HepG2 (cell line): ENCODE data around the gene SETD1A. TPM values are rescaled to one million over a fixed set of nuclear protein-coding genes. Genes with fewer than 3 reads are reported as not detected.

Experiments used
- AHR ChIP-seq: IDR thresholded peaks from 2 replicates; pipeline ENCODE4 v1.6.1; 2018; ENCODE audit warnings: missing genetic modification reagents, missing compliant biosample characterization
- ARNTL ChIP-seq: sonication (generic); formaldehyde crosslinking; IDR thresholded peaks from 2 replicates; pipeline ENCODE4 v1.4.0; 2020; ENCODE audit warnings: mild to moderate bottlenecking, missing genetic modification reagents
- BCL6 ChIP-seq: IDR thresholded peaks from 2 replicates; pipeline ENCODE4 v1.6.1; 2016; ENCODE audit warnings: missing genetic modification reagents, missing compliant biosample characterization
- GATA4 ChIP-seq: sonication (generic); IDR thresholded peaks from 2 replicates; pipeline ENCODE4 v1.6.1; 2016; ENCODE audit warnings: antibody characterized with exemption, low read depth, borderline replicate concordance
- MBD4 ChIP-seq: IDR thresholded peaks from 2 replicates; pipeline ENCODE4 v1.6.1; 2012; ENCODE audit warnings: low read length, inconsistent platforms, borderline replicate concordance
- SALL1 ChIP-seq: sonication (generic); formaldehyde crosslinking; IDR thresholded peaks from 2 replicates; pipeline ENCODE4 v1.8.0; 2022; ENCODE audit warnings: mild to moderate bottlenecking, missing genetic modification reagents
- TRAFD1 ChIP-seq: sonication (generic); formaldehyde crosslinking; IDR thresholded peaks from 2 replicates; pipeline ENCODE4 v1.5.1; 2020; ENCODE audit warnings: missing genetic modification reagents, mild to moderate bottlenecking, borderline replicate concordance
- ZFP36L1 ChIP-seq: sonication (generic); formaldehyde crosslinking; IDR thresholded peaks from 2 replicates; pipeline ENCODE4 v1.8.0; 2022; ENCODE audit warnings: mild to moderate bottlenecking, missing genetic modification reagents, moderate library complexity
- ZNF383 ChIP-seq: sonication (generic); formaldehyde crosslinking; IDR thresholded peaks from 2 replicates; pipeline ENCODE4 v1.4.0; 2020; ENCODE audit warnings: missing genetic modification reagents, mild to moderate bottlenecking, borderline replicate concordance
- ZNF414 ChIP-seq: sonication (generic); formaldehyde crosslinking; IDR thresholded peaks from 2 replicates; pipeline ENCODE4 v1.5.0; 2020; ENCODE audit warnings: missing genetic modification reagents
- ZNF720 ChIP-seq: sonication (generic); formaldehyde crosslinking; IDR thresholded peaks from 2 replicates; pipeline ENCODE4 v1.4.0; 2020; ENCODE audit warnings: missing genetic modification reagents
- ZSCAN25 ChIP-seq: sonication (generic); formaldehyde crosslinking; IDR thresholded peaks from 2 replicates; pipeline ENCODE4 v1.8.0; 2022; ENCODE audit warnings: mild to moderate bottlenecking, missing genetic modification reagents
- polyA plus RNA-seq, 8 experiments: library from polyadenylated mRNA; depleted of rRNA in 3 of 8; stranded (reverse) in 7 of 8; unstranded in 1 of 8; fragments of >200 nt; fragmentation: Illumina TruSeq in 4 of 8; extraction: Trizol in 4 of 8; gene quantifications; 2 replicates each; pipeline versions ENCODE4 v1.2.1 to v1.2.3, GENCODE V29; 2011 to 2016; ENCODE audit warnings: low read depth in 4 of 8, missing spikeins in 1 of 8, mixed read lengths in 1 of 8; ENCODE audit not compliant: insufficient read depth in 1 of 8
- total RNA-seq, 5 experiments: library from RNA; depleted of rRNA; stranded (reverse); fragments of >200 nt; fragmentation: Illumina TruSeq; extraction: Trizol; gene quantifications; 2 replicates each; pipeline ENCODE4 v1.2.3, GENCODE V29; 2016; ENCODE audit warnings: low read depth in 1 of 5
- TF ChIP-seq, protein P1 (sequence below): sonication (generic); formaldehyde crosslinking; IDR thresholded peaks from 2 replicates; pipeline ENCODE4 v1.5.0; 2020; ENCODE audit warnings: missing genetic modification reagents
- TF ChIP-seq, protein P2 (sequence below): IDR thresholded peaks from 2 replicates; pipeline ENCODE4 v1.6.1; 2016; ENCODE audit warnings: low read depth, missing genetic modification reagents, missing compliant biosample characterization
- TF ChIP-seq, protein P3 (sequence below): sonication (generic); formaldehyde crosslinking; IDR thresholded peaks from 2 replicates; pipeline ENCODE4 v1.9.0; 2021; ENCODE audit warnings: missing genetic modification reagents, mild to moderate bottlenecking, borderline replicate concordance
- TF ChIP-seq, protein P4 (sequence below): IDR thresholded peaks from 2 replicates; pipeline ENCODE4 v1.6.1; 2016; ENCODE audit warnings: missing genetic modification reagents, missing compliant biosample characterization
- TF ChIP-seq, protein P5 (sequence below): sonication (generic); formaldehyde crosslinking; IDR thresholded peaks from 2 replicates; pipeline ENCODE4 v1.5.1; 2020; ENCODE audit warnings: missing genetic modification reagents, mild to moderate bottlenecking, borderline replicate concordance

SETD1A gene
- total and polyA plus RNA-seq, 2 of the 13 experiments (the other 11 are each of a cell fraction or from before 2014, with no cell fraction given), result 3.8 to 5.6 TPM

GRCh38 chr16:30953511-30954124 is 3.9 kb upstream of the SETD1A start (continued):
- TF ChIP-seq TRAFD1 (CRISPR knock-in tag), result no peak
- TF ChIP-seq GATA4, result no peak
- TF ChIP-seq ZNF383 (CRISPR knock-in tag), result no peak
- TF ChIP-seq, protein P1, sequence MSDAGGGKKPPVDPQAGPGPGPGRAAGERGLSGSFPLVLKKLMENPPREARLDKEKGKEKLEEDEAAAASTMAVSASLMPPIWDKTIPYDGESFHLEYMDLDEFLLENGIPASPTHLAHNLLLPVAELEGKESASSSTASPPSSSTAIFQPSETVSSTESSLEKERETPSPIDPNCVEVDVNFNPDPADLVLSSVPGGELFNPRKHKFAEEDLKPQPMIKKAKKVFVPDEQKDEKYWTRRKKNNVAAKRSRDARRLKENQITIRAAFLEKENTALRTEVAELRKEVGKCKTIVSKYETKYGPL (CRISPR knock-in tag), result no peak
- TF ChIP-seq, protein P2, sequence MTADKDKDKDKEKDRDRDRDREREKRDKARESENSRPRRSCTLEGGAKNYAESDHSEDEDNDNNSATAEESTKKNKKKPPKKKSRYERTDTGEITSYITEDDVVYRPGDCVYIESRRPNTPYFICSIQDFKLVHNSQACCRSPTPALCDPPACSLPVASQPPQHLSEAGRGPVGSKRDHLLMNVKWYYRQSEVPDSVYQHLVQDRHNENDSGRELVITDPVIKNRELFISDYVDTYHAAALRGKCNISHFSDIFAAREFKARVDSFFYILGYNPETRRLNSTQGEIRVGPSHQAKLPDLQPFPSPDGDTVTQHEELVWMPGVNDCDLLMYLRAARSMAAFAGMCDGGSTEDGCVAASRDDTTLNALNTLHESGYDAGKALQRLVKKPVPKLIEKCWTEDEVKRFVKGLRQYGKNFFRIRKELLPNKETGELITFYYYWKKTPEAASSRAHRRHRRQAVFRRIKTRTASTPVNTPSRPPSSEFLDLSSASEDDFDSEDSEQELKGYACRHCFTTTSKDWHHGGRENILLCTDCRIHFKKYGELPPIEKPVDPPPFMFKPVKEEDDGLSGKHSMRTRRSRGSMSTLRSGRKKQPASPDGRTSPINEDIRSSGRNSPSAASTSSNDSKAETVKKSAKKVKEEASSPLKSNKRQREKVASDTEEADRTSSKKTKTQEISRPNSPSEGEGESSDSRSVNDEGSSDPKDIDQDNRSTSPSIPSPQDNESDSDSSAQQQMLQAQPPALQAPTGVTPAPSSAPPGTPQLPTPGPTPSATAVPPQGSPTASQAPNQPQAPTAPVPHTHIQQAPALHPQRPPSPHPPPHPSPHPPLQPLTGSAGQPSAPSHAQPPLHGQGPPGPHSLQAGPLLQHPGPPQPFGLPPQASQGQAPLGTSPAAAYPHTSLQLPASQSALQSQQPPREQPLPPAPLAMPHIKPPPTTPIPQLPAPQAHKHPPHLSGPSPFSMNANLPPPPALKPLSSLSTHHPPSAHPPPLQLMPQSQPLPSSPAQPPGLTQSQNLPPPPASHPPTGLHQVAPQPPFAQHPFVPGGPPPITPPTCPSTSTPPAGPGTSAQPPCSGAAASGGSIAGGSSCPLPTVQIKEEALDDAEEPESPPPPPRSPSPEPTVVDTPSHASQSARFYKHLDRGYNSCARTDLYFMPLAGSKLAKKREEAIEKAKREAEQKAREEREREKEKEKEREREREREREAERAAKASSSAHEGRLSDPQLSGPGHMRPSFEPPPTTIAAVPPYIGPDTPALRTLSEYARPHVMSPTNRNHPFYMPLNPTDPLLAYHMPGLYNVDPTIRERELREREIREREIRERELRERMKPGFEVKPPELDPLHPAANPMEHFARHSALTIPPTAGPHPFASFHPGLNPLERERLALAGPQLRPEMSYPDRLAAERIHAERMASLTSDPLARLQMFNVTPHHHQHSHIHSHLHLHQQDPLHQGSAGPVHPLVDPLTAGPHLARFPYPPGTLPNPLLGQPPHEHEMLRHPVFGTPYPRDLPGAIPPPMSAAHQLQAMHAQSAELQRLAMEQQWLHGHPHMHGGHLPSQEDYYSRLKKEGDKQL (CRISPR knock-in tag), result no peak
- TF ChIP-seq, protein P3, sequence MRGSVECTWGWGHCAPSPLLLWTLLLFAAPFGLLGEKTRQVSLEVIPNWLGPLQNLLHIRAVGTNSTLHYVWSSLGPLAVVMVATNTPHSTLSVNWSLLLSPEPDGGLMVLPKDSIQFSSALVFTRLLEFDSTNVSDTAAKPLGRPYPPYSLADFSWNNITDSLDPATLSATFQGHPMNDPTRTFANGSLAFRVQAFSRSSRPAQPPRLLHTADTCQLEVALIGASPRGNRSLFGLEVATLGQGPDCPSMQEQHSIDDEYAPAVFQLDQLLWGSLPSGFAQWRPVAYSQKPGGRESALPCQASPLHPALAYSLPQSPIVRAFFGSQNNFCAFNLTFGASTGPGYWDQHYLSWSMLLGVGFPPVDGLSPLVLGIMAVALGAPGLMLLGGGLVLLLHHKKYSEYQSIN, result no peak
- TF ChIP-seq, protein P4, sequence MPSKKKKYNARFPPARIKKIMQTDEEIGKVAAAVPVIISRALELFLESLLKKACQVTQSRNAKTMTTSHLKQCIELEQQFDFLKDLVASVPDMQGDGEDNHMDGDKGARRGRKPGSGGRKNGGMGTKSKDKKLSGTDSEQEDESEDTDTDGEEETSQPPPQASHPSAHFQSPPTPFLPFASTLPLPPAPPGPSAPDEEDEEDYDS, result no peak
- no peak for TF ChIP-seq MBD4
- TF ChIP-seq ZNF720 (CRISPR knock-in tag), result peak; percentile 65; the same call in 1 of the 2 replicates
- 0 out of 2 replicates have a peak, but pooled peaks have one; percentile 23 for TF ChIP-seq AHR (CRISPR knock-in tag)
- TF ChIP-seq, protein P5, sequence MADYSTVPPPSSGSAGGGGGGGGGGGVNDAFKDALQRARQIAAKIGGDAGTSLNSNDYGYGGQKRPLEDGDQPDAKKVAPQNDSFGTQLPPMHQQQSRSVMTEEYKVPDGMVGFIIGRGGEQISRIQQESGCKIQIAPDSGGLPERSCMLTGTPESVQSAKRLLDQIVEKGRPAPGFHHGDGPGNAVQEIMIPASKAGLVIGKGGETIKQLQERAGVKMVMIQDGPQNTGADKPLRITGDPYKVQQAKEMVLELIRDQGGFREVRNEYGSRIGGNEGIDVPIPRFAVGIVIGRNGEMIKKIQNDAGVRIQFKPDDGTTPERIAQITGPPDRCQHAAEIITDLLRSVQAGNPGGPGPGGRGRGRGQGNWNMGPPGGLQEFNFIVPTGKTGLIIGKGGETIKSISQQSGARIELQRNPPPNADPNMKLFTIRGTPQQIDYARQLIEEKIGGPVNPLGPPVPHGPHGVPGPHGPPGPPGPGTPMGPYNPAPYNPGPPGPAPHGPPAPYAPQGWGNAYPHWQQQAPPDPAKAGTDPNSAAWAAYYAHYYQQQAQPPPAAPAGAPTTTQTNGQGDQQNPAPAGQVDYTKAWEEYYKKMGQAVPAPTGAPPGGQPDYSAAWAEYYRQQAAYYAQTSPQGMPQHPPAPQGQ (CRISPR knock-in tag), result no peak
- no peak for TF ChIP-seq ZNF414 (CRISPR knock-in tag)
- TF ChIP-seq BCL6 (CRISPR knock-in tag), result peak; percentile 34; the same call in 1 of the 2 replicates
- TF ChIP-seq ZSCAN25 (CRISPR knock-in tag), result peak; percentile 57; the same call in 1 of the 2 replicates
- TF ChIP-seq ARNTL (CRISPR knock-in tag), result peak; percentile 58; the same call in 1 of the 2 replicates
- peak; percentile 54; the same call in 1 of the 2 replicates for TF ChIP-seq SALL1 (CRISPR knock-in tag)
- TF ChIP-seq ZFP36L1 (CRISPR knock-in tag), result no peak
